ENCODE results near the gene BHLHE23. TPM values are rescaled to one million over a fixed set of nuclear protein-coding genes. Genes with fewer than 3 reads are reported as not detected.
A peak's percentile ranks its signal among the peaks of the same experiment; 100 is the strongest.

The BHLHE23 gene
- total RNA-seq, 4 donors from 2014 or later, result not detected

DNA sequence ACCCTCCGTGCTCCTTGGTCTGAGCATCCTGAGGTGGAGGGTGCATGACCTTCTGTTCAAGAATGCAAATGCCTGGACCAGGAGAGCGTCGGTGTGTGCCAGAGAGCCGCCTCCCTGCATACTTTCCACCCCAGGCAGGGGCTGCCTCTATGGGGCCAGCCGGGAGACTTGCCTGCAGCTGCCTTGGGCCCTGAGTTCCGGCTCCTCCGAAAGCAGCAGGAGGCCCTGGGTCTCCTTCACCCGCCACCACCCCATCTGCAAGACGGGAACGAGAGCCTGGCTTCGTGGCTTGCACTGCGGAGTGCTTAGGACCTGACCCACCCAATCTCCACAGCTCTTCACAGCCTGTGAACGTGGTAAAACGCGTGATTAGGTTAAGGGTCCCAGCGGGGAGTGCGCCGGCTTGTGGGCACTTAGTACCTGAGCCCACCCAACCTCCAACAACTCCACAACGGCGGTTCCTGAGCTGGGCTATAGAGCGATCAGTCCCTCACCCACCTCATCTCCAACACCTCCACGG lies 16.4 kb downstream of the BHLHE23 start:
- DNase-seq (ENCODE audit: low spot score) (no peak), ATAC-seq (ENCODE audit: low FRiP score) (no peak)
- TF ChIP-seq CTCF (IDR thresholded peaks at IDR 0.05), result no peak

GRCh38 chr20:62989201-62989601 lies 17.6 kb downstream of the BHLHE23 start:
- TF ChIP-seq CTCF (IDR thresholded peaks at IDR 0.05), result no peak
- ATAC-seq (ENCODE audit: low FRiP score), result no peak

DNA sequence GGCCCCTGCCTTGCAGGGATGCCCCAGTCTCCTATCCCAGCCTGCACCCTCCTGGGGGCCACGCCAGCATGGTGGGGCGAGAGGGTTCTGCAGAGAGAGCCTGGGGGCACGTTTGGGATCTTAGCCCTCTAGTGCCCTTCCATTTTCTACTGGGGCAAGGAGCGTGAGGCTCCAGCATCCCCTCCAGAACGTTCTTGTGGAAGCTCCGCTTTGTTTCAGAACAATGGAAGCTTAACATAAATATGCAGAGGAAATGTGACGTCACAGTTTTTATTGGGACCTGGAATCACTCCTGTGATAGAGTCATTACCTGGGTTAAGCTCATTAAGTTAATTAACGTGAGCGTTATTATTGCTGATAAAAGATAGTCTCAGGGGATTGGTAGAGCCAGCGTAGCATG lies 19.6 kb downstream of the BHLHE23 start:
- ATAC-seq (ENCODE audit: low FRiP score) (no peak), DNase-seq (ENCODE audit: low spot score) (no peak)
- no peak for TF ChIP-seq CTCF (IDR thresholded peaks at IDR 0.05)

More at GRCh38 chr20:62989201-62989601, 17.6 kb downstream of the BHLHE23 start:
- no peak for DNase-seq (ENCODE audit: low spot score)

DNA sequence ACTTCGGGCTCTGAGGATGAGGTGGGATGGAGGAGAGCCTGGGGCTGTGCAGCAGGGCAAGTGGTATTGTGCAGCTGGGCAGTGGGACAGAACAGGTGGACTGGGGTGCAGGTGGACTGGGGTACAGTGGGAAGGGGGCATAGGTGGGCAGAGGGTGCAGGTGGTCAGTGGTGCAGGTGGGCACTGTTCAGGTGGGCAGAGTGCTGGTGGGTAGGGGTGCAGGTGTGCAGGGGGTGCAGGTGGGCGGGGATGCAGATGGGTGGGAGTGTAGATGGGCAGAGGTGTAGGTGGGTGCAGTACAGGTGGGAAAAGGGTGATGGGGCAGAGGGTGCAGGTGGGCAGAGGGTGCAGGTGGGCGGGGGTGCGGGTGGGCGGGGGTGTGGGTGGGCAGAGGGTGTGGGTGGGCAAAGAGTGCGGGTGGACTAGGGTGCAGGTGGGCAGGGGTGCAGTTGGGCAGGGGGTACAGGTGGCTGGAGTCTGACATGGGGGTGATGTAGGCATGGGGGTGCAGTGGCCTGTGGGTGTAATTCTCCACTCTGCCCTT lies 20.4 kb downstream of the BHLHE23 start:
- no peak for DNase-seq (ENCODE audit: low spot score)
- ATAC-seq (ENCODE audit: low FRiP score), result no peak
- no peak for TF ChIP-seq CTCF (IDR thresholded peaks at IDR 0.05)

- peak; percentile 27 for ATAC-seq (ENCODE audit: low FRiP score)
- DNase-seq (ENCODE audit: low spot score), result no peak
- TF ChIP-seq CTCF (IDR thresholded peaks at IDR 0.05), result no peak
Measured at GRCh38 chr20:62985444-62985778, 21.4 kb downstream of the BHLHE23 start.

GRCh38 chr20:62984666-62985443 lies 21.9 kb downstream of the BHLHE23 start:
- no peak for TF ChIP-seq CTCF (IDR thresholded peaks at IDR 0.05)
- ATAC-seq (ENCODE audit: low FRiP score) (no peak), DNase-seq (ENCODE audit: low spot score) (no peak)

DNA sequence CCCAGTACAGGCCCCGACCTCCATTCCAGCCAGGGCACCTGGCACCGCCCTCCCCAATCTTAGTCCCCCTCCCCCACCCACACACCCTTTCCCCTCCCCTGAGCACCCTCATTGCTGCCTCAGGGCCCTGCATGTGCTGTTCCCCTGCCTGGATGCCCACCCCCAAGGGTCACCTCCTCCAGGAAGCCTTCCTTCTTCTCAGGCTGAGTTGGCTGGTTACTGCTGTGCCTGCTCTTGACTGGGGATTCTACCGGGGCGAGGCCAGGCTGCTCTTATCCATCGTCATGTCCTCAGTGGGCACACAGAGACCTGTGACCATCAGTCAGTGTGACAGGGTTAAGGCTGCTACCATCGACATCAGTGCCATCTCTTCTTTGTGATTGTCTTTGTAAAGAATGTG lies 23.6 kb downstream of the BHLHE23 start:
- ATAC-seq (ENCODE audit: low FRiP score), result no peak
- no peak for TF ChIP-seq CTCF (IDR thresholded peaks at IDR 0.05)
- no peak for DNase-seq (ENCODE audit: low spot score)
